Measurements from ENCODE around the gene VEZT.
"Not testable (repeated sequence)": the region's sequence is repeated elsewhere in the genome, so short reads cannot be mapped to it uniquely, and the experiment has no call there.

VEZT gene

DNA sequence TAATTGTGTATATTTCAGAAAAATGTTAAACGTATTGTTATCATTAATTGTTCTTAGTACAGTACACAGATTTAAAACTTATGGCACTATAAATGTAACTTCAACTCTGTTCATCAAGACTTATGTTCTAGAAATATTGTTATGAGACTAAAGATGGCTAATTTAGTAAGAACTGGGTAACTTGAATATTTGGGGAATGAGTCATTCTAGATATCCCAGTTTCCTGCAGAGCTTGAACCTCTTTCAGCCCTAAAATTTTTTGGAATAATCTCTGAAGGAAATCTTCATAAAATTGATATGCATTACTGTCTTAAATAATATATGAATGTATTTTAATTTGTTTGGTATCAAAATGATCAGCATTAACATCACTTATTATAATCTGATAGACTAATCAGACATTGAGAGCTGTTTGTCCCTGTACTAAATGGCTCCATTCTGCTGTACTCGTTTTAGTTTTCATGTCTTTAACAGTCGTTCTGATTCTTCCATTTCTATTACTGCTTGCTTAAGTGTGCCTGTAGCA, 87.1 kb downstream of the VEZT start:
- CTCF ChIA-PET: interaction anchor here (2.1 to 2.3 kb wide), 2 partner anchors 10 to 22 kb away, joined by 4 to 5 read pairs; no protein-coding TSS in a partner anchor
- POLR2A ChIA-PET: no interaction called here
- TF ChIP-seq CTCF (IDR thresholded peaks at IDR 0.05; ENCODE audit: control extremely low read depth, extremely low read depth, low read depth, missing control alignments): no peak
- DNase-seq (ENCODE audit: extremely low spot score): no peak

DNA sequence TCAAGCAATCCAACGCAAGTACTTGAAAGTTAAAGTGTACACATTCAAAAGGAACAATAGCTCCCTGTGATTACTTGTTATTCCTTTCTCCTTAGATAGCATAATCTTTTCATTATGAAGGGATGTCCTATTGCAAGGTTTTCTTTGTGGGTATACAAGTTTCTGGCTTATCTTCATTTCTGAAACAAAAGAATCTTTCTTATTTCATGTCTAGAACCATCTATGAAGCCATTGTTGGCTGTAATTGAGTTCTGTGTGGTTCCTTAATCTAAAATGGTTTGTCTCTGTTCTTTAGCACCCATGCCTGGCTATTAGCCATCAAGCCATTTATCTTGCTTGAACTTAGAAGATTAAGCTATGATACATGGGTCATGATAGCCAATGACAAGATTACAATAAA, 95.0 kb downstream of the VEZT start:
- ChIA-PET POLR2A (no interaction called here), CTCF (no interaction called here)
- no peak for TF ChIP-seq CTCF (IDR thresholded peaks at IDR 0.05; ENCODE audit: control extremely low read depth, extremely low read depth, low read depth, missing control alignments)
- no peak for DNase-seq (ENCODE audit: extremely low spot score)

GRCh38 chr12:95314756-95315155, 97.1 kb downstream of the VEZT start:
- CTCF ChIA-PET: interaction anchor here (1.3 kb wide), 1 partner anchor 18 kb away, joined by 4 read pairs; no protein-coding TSS in a partner anchor
- DNase-seq (ENCODE audit: extremely low spot score); POLR2A ChIA-PET: not testable (repeated sequence)

DNA sequence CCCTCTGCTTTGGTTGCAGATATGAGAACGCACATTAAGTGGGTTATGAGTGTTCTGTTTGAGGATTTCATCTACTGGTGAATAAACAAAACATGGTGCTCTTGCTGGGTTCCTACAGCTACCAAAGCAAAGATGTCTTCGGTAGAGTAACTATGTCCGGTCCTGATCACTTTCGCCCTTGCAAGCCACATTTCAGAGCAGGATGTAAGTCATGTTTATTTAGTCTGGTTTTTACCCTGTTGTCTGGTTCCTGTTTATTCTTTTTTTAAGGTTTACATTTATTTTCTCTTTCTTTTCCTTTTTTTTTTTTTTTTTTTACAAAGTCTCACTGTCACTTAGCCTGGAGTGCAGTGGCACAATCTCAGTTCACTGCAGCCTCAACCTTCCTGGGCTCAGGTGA, 99.2 kb downstream of the VEZT start:
- ChIA-PET POLR2A (no interaction called here), CTCF (interaction anchor here (1.4 kb wide), 1 partner anchor 9 kb away, joined by 3 read pairs; no protein-coding TSS in a partner anchor)
- DNase-seq (ENCODE audit: extremely low spot score): no peak
- TF ChIP-seq CTCF (IDR thresholded peaks at IDR 0.05; ENCODE audit: control extremely low read depth, extremely low read depth, low read depth, missing control alignments): no peak

GRCh38 chr12:95318071-95318545, 100.5 kb downstream of the VEZT start:
- DNase-seq (ENCODE audit: extremely low spot score): no peak
- ChIA-PET CTCF (interaction anchor here (1.6 kb wide), 1 partner anchor 10 kb away, joined by 5 read pairs; no protein-coding TSS in a partner anchor), POLR2A (no interaction called here)
- no peak for TF ChIP-seq CTCF (IDR thresholded peaks at IDR 0.05; ENCODE audit: control extremely low read depth, extremely low read depth, low read depth, missing control alignments)

DNA sequence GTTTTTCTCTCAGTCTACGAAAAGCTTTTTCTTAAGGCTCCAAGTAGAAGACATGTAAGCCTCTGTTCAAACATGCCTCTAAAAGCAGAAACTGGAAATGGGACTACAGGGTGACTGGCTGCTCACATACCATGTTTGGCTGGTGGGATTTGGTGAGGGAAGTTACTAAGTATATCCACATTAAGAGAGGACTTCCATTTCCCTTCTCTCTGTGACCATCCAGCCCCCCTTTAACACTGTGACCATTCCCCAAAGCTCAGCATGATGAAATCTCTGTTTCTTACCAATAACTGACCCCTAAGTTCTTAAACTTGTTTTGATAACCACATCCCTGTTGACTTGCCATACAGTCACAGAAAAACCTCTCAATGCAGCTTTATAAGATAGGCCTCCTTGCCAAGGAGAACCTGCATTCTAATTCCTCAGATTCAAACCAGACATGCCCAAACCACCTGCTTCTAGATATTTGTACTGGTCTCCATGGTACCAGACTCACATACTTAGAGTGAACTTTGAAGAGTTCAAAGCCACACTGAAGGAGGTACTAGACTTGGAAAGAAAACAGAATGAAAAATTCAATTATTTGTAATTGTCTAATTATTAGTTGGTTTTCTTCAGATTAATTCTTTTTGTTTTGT, 102.2 kb downstream of the VEZT start:
- CTCF ChIA-PET: interaction anchor here (1.3 to 1.6 kb wide), 2 partner anchors 8 to 10 kb away, joined by 3 to 5 read pairs; no protein-coding TSS in a partner anchor
- TF ChIP-seq CTCF (IDR thresholded peaks at IDR 0.05; ENCODE audit: control extremely low read depth, extremely low read depth, low read depth, missing control alignments): no peak
- POLR2A ChIA-PET: no interaction called here
- DNase-seq (ENCODE audit: extremely low spot score): no peak

DNA sequence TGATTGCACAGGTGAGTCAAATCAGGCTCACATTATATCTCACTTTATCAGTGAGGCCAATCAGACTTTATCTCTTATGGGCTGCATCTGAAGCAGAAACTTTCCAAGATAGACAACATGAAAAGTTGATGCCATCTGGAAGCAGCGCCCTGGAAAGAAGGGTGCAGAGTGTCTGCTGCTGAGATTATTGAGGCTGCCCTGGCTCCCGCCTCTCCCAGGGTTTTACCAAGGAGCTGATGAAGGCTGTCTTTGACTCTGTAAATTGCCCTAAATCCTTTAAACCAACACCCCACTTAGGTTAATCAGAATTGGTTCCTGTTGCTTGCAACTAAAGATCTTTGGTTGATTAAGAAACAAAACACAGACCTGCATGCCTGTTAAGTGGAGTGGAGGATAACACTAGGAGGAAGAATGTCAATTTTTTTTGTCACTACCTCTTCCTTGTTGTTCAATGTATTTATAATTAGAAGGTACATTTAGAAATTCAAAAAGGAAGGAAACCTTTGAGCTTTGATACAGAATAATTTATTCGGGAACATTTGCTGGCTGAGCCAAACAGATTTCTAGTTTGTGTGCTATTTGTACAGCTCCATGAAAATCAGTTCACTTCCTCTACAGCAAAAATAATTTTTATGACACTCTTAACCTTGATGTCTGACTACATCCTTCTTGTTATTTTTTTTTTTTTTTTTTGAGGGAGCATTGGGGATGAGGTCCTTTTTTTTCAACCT, 104.1 kb downstream of the VEZT start:
- DNase-seq (ENCODE audit: extremely low spot score): no peak
- POLR2A ChIA-PET: no interaction called here
- CTCF ChIA-PET: interaction anchor here (1.2 kb wide), 1 partner anchor 13 kb away, joined by 3 read pairs; no protein-coding TSS in a partner anchor
- TF ChIP-seq CTCF (IDR thresholded peaks at IDR 0.05; ENCODE audit: control extremely low read depth, extremely low read depth, low read depth, missing control alignments): no peak

All from GM10248 (cell line).